NCI-H2029 (cell line): ENCODE data around the gene SLC20A1.
A peak's percentile ranks its signal among the peaks of the same experiment; 100 is the strongest.

Source experiments
- DNase-seq: peaks from one replicate; lab custom pipeline; 2025; lab: John Stamatoyannopoulos, UW

The SLC20A1 gene

GRCh38 chr2:112625474-112626114, 20.1 kb upstream of the SLC20A1 start:
- no peak for DNase-seq

DNA sequence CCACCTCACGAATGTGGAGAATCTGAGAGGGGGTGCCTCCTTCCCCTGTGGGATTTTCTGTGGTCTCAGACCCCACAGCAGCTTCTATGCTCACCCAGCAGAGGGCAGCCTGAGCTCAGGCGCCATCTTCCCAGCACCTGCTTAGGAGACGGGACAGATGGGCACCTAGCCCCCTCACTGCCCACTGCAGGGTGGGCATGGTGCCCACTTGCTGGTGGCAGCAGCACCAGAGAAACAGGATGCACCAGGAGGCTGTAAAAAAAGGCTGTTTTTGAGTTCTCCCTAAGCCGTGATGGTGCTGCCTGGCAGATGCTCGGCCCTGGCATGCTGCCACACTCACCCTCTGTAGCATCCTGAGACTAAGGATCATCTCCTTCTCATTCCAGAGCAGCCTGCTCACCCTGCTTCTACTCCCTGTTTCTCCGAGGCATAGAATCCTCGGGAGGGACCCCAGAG, 19.1 kb upstream of the SLC20A1 start:
- peak; percentile 14 for DNase-seq

- no peak for DNase-seq
These were observed 18.4 kb upstream of the SLC20A1 start for GRCh38 chr2:112627060-112628040.

DNA sequence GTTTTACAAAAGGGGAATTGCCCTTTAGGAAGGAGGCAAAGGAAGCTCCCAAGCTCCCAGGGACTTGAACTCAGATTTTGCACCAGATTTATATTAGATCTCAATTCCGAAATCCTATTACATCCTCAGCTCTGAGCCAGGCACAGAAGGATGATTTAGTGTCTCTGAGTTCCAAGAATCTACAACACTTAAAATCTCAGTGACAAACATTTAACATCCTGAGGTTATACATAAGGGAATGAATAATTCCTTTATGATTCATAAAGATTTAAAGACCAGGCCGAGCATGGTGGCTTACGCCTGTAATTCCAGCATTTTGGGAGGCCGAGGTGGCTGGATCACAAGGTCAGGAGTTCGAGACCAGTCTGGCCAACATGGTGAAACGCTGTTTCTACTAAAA, 16.5 kb upstream of the SLC20A1 start:
- no peak for DNase-seq

- DNase-seq: no peak
These were observed 15.9 kb upstream of the SLC20A1 start for GRCh38 chr2:112629823-112630222.

DNA sequence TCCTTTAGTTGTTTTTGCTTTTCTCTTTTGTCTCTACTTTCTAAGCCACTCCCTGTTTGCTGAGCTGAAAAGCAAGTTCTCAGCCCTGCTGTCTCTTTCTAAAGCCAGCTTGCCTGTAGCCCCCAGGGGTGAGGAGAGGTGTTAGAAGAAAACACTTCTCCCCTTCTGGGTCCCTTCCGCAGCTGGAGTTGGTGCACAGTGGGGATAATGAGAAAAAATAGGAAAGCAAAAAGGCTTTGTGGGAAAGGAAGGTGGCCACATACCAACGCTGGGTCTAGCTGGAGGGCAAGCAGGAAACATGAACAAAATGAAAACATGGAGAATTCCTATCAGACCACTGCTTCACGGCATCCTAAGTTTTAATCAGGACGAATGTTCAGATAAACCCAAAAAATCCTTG, 15.5 kb upstream of the SLC20A1 start:
- no peak for DNase-seq

- no peak for DNase-seq
These were observed 12.0 kb upstream of the SLC20A1 start for GRCh38 chr2:112633708-112634107.

- DNase-seq: no peak
These were observed 11.4 kb upstream of the SLC20A1 start for GRCh38 chr2:112634153-112634873.

- no peak for DNase-seq
These were observed 10.9 kb upstream of the SLC20A1 start for GRCh38 chr2:112634874-112635157.

DNA sequence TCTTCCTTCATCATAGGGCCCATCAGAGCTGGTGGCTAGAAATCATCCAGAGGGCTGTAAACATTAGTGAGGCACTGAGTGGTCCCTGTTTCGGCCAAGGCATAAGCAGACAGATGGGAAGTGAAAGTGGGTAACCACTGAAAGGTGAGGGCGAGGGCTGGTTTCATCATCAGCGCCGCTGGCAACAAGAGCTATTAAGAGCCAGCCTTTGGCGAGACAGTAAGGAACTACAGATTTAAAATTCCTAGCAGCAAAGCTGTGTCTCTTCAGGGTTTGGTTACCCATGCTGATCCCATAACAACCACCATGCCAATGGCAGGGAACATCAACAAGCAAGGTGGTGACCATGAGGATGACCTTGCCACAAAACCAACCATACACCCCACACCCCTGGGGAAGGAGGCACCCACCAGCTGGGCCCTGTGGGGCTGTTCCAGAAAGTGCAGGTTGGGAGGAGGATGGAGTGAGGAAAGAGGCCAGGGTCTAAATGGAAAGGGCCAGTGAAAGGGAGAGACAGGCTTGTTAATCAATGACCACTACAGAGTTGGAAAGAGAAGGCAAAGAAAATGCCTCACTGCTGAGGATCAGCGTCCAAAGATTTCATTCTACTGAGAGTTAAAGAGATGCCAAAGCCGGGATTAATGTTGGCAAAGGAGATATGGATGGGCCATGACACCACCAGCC, 9.0 kb upstream of the SLC20A1 start:
- DNase-seq: no peak

DNA sequence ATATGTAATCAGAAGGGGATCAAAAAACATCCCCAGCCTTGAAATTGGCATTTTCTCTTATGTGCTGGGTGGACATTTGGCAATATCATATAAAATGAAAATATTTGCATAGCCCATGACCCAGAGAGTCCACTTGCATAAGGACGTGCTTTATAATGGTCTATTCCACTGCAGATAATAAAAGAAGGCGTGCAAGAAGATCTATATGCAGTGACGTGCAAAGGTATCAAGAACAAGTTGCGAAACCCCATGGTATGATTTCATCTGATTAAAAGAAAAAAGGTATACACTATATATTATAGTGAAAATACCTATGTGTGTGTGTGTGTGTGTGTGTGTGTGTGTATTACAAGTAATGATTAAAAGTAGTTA, 8.5 kb upstream of the SLC20A1 start:
- DNase-seq: no peak

- DNase-seq: no peak
These were observed 5.8 kb upstream of the SLC20A1 start for GRCh38 chr2:112639936-112640335.

DNA sequence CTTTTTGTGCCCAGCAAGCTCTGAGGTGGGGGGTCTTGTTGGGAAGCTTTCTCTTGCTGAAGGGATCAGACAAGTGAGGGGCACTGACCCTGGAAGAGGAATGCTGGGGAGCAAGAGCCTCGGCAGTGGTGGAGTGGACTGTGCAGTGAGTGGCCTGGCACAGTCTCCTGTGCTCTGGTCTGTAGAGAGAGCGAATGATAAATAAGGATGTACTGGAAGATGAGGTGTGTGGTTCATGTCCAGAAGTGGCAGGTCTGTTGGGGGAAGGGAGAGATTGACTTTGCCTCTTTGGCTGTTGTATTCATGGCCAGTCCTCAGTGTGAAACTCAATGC, 5.3 kb upstream of the SLC20A1 start:
- DNase-seq: no peak

DNA sequence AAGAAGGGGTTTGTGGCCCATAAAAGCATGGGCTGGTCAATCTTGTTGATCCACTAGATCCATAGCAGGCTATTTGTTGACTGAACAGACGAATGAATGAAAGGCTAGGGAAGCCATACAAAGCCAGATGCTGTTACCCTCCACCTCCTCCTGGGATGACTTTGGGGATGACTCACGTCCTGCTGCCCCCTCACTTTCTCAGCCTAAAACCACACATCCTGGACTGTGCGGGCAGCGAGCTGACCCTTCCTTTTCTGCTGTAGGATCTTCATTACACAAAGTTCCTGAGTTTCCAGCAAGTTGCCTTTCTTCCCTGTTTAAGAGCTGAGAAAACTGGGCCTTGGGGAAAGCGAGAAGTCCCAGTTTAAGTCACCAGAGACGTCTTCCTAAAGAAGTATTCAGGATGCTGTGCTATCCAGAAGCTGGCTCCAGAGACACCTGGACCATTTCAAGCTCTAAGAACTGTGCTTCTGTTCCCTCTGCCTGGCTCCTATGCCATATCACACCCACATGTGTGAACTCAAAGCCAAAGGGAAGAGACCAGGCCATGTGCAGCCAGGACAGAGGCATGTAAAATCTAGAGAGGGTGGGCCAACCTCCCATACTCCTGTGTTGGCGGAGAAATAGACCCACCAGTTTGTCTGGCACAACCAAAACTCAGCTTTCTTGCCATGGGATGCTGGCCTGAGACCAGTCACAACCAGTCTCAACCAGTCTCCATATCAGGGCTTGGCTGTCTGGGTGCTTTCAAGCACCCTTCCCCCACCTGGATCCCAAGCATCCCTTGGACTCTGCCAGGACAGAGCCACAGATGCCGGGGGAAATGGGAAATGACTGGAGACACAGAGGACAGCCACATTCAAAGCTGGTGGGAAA, 4.7 kb upstream of the SLC20A1 start:
- no peak for DNase-seq

GRCh38 chr2:112641701-112642100, 4.0 kb upstream of the SLC20A1 start:
- no peak for DNase-seq

GRCh38 chr2:112642561-112642960, 3.2 kb upstream of the SLC20A1 start:
- DNase-seq: no peak

DNA sequence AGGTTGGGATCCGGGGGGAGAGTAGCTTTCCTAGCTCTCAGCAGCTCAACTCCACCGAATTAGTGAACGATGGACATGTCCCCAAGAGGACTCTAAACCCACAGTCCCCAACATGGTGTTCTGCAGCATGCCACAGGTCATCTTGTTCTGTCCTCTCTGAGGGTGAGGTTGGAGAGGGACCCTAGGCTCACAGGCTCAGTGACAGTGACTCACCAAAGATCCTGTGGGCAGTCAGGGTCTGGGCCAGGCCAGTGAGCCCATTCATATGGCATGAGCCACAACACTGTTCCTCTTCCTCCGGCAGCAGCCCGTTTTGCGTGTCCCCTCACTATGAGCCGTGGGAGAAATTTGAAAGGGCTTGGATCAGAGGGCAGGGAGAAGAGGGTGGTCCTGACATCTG, 2.8 kb upstream of the SLC20A1 start:
- DNase-seq: no peak

DNA sequence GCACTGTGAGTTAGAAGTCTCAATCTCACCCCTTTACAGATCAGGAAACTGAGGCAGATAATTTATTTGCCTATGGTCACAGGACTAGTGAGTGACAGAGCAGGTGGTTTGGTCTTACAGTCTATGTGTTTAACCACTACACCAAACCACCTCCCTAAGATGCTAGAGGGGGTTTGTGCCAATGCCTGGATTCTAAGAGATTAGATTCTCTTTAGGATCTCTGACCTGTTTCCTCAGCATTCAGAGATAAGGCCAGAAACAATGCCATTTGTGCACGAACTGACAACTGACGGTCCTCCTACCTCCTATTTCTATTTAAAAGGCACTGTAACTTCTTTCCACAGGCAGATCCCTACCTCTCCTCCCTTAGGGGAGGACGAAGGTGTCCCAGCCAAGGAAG, 2.3 kb upstream of the SLC20A1 start:
- DNase-seq: no peak

- DNase-seq: no peak
These were observed 1.4 kb upstream of the SLC20A1 start for GRCh38 chr2:112644155-112644932.

- no peak for DNase-seq
These were observed 818 bp upstream of the SLC20A1 start for GRCh38 chr2:112644933-112645309.
